ENCODE data around the gene SNX7. TPM values are rescaled to one million over a fixed set of nuclear protein-coding genes. Genes with fewer than 3 reads are reported as not detected.

Gene SNX7
- total RNA-seq, 4 donors from 2014 or later, result 9.9 to 27.0 (median 18.3) TPM

DNA sequence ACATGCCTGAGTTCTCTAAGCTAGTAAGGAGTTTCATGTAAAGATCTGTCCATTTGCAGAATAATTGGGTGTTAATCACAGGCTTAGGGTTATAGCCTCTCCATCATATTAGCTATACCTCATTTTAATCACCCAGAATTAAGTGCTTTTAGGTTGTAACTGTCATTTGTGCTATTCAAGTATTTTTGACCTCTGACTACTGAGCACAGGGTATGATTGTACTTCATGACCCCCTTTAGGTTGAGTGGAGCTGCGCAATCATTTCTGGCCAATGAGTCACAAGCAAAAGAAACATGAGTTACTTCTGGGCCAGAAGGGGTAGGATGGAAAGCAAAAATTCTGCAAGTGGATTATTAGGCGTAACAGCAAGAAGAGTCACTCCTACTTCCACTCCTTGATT is 8.4 kb upstream of the SNX7 start:
- Histone ChIP-seq H3K36me3 (no peaks in the 10 kb centered on the region), H3K4me3 (no peak overlapping the region), H3K4me1 (no peaks in the 10 kb centered on the region), H3K9me3 (no peaks in the 10 kb centered on the region), H3K27ac (no peak overlapping the region), H3K27me3 (no peaks in the 10 kb centered on the region)
- TF ChIP-seq POLR2A (IDR thresholded peaks at IDR 0.05), result no peak
- TF ChIP-seq, protein P1, sequence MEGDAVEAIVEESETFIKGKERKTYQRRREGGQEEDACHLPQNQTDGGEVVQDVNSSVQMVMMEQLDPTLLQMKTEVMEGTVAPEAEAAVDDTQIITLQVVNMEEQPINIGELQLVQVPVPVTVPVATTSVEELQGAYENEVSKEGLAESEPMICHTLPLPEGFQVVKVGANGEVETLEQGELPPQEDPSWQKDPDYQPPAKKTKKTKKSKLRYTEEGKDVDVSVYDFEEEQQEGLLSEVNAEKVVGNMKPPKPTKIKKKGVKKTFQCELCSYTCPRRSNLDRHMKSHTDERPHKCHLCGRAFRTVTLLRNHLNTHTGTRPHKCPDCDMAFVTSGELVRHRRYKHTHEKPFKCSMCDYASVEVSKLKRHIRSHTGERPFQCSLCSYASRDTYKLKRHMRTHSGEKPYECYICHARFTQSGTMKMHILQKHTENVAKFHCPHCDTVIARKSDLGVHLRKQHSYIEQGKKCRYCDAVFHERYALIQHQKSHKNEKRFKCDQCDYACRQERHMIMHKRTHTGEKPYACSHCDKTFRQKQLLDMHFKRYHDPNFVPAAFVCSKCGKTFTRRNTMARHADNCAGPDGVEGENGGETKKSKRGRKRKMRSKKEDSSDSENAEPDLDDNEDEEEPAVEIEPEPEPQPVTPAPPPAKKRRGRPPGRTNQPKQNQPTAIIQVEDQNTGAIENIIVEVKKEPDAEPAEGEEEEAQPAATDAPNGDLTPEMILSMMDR (IDR thresholded peaks at IDR 0.05), result no peak
- DNase-seq, result no peak

DNA sequence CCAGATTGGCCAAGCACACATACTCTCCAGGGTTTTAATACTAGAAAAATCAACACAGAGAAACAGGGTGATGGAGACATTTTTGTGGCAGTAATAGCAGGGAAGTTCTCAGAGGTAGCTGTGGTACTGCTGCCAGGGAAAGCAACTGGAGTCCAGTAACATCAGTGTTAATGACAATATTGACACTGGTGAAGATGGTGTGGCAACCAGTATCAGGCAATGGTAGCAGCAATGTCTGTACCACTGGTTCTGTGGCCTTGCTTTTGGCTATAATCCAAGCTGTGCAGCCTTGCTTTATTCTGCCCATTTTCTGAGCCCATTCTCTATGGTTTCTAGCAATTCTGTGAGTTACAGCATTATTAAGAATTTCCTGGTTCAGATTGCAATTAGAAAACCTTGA is 1.6 kb upstream of the SNX7 start:
- Histone ChIP-seq H3K4me1 (peaks cover 0 to 13% (median 4%) of the 10 kb centered on the region in 4 donors), H3K27me3 (no peaks in the 10 kb centered on the region), H3K4me3 (no peak overlapping the region), H3K9me3 (no peaks in the 10 kb centered on the region), H3K27ac (no peak overlapping the region), H3K36me3 (no peaks in the 10 kb centered on the region)
- no peak for DNase-seq
- TF ChIP-seq POLR2A (IDR thresholded peaks at IDR 0.05), result no peak
- TF ChIP-seq, protein P1 (IDR thresholded peaks at IDR 0.05), result no peak

DNA sequence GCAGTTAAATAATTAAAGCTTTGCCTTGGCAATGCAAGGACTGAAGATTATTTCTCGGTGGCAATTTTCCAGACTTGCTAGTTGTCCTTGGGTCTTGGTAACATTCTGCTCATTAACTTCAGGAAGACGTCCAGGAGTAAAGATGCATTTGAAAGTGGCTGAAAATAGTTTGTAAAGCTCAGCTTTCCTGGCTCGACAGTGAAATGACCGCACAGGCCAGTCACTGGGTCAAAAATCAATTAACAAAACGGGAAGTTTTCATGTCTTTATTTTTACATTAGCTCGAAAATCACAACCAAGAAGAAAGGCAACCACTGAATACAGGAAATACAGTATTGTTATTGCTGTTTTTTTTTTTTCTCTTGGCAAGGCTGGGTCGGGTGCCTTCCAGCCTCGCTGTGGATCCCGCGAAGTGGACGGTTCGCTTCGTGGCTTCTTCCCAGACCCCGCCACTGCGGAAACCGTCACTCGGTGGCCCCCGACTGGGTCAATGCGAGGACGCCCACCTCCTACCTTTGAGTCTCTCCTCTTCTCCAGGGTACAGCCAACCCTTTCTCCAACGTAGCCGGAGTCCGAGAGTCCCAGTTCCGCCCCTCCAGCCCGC is 479 bp upstream of the SNX7 start:
- H3K27me3 ChIP-seq, result no peaks in the 10 kb centered on the region
- peak overlapping the region; percentile 66 to 96 (median 85) for H3K27ac ChIP-seq
- DNase-seq, result no peak
- H3K4me3 ChIP-seq, result peak overlapping the region; percentile 41 to 91 (median 64)
- H3K36me3 ChIP-seq, result no peaks in the 10 kb centered on the region
- TF ChIP-seq, protein P1 (IDR thresholded peaks at IDR 0.05), result no peak
- no peak for TF ChIP-seq POLR2A (IDR thresholded peaks at IDR 0.05)
- no peaks in the 10 kb centered on the region for H3K9me3 ChIP-seq
- peaks cover 0 to 13% (median 4%) of the 10 kb centered on the region in 4 donors for H3K4me1 ChIP-seq

DNA sequence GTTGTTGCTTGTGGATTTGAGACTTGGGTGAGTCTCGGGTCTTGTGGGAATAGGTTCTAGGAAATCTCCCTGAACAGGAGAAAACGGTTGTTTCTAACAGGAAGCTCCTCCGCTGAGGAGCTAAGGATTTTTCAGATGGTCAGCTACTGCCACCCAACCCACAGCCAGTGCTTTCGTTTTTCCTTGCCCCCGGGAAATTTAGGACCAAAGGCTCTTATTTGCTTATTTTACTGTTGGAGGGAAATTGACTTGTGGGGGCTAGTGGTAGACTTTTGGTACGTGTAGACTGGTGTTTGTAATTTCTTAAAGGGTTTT is 792 bp downstream of the SNX7 start:
- Histone ChIP-seq H3K4me3 (peak overlapping the region; percentile 41 to 91 (median 64)), H3K9me3 (no peaks in the 10 kb centered on the region), H3K27ac (peak overlapping the region; percentile 66 to 96 (median 85)), H3K36me3 (no peaks in the 10 kb centered on the region), H3K27me3 (no peaks in the 10 kb centered on the region), H3K4me1 (peaks cover 0 to 13% (median 4%) of the 10 kb centered on the region in 4 donors)
- no peak for DNase-seq
- no peak for TF ChIP-seq POLR2A (IDR thresholded peaks at IDR 0.05)
- TF ChIP-seq, protein P1 (IDR thresholded peaks at IDR 0.05), result no peak

DNA sequence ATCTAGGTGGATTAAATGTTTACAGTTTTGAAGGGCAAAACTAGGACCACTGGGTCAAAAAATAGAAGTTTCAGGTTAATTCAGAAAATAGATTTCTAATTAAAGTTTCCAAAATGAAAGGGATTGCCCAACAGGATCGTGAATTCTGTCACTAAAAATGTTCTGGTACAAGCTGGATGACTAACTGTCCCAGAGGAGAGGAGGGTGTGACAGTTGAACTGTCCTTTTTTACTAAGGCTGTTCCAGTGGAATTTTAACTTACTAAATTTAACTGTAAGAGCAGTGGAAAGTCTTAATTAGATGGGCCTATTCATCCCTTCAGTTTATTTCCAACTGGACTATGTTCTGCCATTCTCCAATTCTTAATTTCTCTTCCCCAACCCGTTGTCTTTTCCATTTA is 7.2 kb downstream of the SNX7 start:
- Histone ChIP-seq H3K9me3 (no peaks in the 10 kb centered on the region), H3K36me3 (no peaks in the 10 kb centered on the region), H3K4me1 (no peaks in the 10 kb centered on the region), H3K4me3 (no peak overlapping the region), H3K27ac (no peak overlapping the region), H3K27me3 (no peaks in the 10 kb centered on the region)
- no peak for TF ChIP-seq POLR2A (IDR thresholded peaks at IDR 0.05)
- TF ChIP-seq, protein P1 (IDR thresholded peaks at IDR 0.05), result no peak
- DNase-seq, result no peak
